HG03139 (cell line): ENCODE measurements around the gene DNAJC7.

Experiments used
- ATAC-seq: cut with Tn5 transposase; IDR thresholded peaks from one replicate; pipeline ENCODE4 v1.9.1; 2021; ENCODE audit not compliant: unreplicated experiment

The DNAJC7 gene

GRCh38 chr17:41982026-41982760 is 35.0 kb downstream of the DNAJC7 start:
- no peak for ATAC-seq

DNA sequence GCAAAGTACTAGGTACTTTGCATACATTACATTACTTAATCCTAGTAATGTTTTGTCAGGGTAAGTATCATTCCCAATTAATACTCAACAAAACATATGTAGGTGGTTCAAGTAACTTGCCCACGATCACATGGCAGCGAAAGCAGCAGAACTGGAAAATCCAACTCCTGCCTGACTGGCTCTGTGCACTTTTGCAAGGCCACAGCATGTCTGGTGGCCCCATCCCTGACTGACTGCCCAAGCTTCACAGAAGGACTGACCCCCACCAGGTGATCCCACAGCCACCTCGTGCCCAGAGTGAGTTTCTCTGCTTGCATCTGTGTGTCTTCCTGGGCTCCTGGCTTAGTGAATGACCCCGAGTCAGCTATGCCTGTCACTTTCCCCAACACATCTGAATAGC is 39.2 kb downstream of the DNAJC7 start:
- no peak for ATAC-seq

DNA sequence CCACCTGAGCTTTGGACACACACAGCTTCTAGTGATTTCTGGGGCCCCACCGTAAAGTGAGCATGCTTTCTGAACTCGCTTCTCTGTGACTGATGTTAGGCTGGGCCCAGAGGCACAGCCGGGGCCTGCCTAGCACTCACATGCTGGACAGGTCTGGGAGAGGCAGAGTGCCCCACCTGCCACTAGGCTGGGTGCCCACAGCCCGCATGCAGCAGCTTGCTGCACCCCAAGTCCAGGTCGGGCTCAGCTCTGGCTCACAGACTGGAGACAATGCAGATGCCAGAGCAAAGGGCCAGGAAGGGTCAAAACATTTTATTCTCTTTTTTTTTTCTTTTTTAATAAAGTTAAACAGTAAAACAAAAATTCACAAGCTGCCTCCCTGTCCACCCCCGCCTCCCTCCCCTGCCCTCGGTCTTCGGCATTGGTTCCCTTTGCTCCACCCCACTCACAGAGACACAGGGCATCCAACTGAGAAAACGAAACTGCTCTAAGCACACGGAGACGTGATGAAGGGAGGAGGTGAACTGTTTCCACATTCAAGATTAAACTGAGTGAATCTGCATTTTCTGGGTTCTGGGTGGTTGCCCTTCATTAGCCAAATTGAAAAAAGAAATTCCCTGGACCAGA is 41.0 kb downstream of the DNAJC7 start:
- no peak for ATAC-seq

DNA sequence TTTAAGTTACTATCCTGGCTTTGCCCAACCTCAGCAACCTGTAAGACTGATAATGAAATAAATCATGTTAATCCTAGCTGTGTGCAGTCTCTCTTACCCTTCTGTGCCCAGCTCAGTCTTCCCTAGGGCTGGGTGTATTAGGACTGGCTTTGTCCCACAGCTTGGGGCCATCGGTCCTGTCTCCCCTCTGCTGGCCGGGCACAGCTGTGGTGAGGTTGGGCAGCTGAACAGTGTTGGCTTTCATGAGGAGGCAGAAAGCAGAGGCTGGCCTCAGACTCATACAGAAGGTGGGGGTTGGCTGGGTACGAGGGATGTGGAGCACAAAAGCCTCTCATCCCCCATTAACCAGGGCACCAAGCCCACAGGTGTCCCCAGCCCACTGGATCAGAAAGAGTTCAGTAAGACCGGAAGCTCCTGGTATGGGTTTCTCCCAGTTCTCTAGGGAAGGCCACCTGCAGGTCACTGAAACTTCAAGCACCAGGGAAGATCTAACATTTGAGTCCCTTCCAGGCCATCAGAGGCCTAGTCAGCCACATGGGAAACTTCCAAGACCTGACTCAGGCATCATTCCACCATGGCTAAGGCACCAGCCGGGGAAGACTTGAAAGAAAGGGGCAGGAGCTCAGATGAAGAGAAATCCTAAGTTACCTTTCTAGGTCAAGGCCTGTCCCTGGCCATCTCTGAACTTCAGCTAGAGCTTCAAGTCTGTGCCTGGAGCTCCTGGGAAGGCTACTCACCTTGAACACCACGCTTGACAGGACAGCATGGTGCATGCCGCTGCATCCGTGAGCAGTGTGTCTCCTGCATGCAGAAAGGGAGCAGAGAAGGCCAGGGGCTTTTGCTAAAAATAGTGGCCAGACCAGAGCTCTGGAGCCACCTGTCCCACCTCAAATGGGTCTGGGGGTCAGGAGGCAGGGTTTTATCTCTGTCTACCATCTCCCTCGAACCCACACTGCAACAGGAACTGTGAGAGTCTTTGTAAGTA is 41.8 kb downstream of the DNAJC7 start:
- ATAC-seq = no peak

GRCh38 chr17:41974658-41975057 is 42.6 kb downstream of the DNAJC7 start:
- no peak for ATAC-seq

- no peak for ATAC-seq
Measured at GRCh38 chr17:41974031-41974430, 43.2 kb downstream of the DNAJC7 start.

GRCh38 chr17:41973408-41973811 is 43.8 kb downstream of the DNAJC7 start:
- ATAC-seq = no peak

DNA sequence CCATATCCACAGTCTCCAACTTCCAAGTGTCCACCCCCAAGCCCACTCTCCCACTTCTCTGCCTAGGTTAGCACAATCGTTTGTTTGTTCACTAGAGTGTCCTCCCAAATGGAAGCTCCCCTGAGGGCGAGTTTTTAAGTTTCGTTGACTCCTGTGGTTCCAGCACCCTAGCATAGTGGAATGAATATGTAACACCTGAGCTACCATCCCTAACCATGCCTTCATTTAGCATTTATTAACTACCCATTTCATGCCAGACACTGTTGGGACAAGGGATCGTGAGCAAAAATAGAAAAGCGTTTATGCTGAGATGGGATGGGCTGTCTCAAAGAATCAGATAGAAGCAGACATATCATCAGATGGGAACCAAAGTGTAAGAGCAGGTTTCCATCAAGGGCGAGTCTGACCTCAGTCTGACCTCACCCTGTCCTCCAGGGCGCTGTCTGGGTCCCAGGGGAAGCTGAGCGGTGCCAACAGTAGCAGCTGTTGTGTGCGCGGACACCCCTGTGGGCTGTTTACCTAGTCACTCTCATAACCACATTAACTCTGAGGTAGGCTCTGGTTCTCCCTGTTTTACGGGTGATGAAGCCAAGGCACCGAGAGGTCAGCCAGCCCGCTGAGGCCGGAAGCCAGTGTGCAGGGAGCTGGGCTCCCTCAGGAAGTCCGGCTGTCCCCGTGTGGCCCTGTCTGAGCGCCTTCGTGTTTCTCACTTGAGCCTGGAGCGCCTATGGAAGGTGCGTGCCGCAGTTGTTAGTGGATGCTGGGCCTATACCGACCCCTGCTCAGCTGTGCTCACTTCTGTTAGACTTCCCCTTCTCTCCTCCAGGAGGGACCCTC is 44.5 kb downstream of the DNAJC7 start:
- ATAC-seq = no peak

DNA sequence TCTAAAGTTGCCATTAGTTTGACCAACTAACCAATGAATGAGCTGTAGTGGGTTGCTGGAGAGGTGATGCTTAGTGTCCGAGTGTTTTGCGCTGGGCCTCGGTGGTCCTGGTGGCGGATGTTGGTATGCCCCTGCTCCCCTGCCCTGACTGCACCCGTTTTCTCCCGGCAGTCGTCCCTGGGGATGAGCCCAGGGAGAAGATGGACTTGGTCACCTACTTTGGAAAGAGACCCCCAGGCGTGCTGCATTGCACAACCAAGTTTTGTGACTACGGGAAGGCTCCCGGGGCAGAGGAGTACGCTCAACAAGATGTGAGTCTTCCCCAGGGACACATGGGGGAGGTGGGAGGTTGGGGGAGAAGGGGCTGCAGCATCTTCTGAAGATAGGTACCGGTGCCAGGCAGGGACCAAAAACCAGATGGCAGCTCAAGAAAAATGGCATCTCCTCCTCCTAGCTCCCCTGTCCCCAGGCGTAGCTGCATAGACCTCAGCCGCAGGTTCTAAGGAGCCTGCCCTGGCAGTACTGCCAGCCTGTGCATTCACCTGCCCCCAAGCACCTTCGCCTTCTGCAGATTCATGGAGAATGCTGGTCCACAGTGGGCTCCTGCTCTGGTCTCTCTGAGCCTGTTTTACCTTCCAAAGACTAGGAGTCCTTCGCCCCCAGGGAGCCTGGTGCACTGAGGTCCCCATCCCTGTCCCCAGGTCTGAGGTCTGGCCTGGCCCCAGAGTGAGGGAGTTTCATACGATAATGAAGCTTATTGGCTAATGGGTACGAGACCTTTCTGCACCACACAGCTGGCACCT is 45.3 kb downstream of the DNAJC7 start:
- ATAC-seq = no peak

GRCh38 chr17:41970901-41971331 is 46.3 kb downstream of the DNAJC7 start:
- no peak for ATAC-seq

DNA sequence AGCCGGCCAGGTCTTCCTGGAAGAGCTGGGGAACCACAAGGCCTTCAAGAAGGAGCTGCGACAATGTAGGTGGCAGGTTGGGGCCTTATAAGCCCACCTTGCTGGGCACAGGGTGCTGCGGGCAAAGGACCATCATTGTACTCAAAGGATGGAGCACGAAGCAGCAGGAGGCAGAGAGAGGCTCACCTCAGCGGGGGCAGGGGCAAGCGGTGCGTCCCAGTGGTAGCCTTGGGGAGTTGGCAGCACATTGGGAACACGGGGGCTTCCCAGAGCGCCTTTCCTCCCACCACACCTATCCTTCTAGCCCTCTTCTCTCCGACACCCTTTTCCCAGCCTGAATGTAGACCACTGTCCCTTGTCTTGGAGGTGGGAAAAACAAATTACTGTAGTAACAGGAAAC is 48.6 kb downstream of the DNAJC7 start:
- no peak for ATAC-seq

DNA sequence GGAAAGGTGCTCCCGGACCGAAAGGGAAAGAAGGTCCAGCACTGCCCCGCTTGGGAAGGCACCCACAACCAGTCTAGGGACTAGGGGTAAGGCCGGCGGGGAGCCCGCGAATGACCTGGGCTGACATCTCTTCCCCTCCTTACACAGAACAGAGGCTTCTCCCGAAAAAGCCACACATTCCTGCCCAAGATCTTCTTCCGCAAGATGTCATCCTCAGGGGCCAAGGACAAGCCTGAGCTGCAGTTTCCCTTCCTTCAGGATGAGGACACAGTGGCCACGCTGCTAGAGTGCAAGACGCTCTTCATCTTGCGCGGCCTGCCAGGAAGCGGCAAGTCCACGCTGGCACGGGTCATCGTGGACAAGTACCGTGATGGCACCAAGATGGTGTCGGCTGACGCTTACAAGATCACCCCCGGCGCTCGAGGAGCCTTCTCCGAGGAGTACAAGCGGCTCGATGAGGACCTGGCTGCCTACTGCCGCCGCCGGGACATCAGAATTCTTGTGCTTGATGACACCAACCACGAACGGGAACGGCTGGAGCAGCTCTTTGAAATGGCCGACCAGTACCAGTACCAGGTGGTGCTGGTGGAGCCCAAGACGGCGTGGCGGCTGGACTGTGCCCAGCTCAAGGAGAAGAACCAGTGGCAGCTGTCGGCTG is 49.2 kb downstream of the DNAJC7 start:
- ATAC-seq = no peak

DNA sequence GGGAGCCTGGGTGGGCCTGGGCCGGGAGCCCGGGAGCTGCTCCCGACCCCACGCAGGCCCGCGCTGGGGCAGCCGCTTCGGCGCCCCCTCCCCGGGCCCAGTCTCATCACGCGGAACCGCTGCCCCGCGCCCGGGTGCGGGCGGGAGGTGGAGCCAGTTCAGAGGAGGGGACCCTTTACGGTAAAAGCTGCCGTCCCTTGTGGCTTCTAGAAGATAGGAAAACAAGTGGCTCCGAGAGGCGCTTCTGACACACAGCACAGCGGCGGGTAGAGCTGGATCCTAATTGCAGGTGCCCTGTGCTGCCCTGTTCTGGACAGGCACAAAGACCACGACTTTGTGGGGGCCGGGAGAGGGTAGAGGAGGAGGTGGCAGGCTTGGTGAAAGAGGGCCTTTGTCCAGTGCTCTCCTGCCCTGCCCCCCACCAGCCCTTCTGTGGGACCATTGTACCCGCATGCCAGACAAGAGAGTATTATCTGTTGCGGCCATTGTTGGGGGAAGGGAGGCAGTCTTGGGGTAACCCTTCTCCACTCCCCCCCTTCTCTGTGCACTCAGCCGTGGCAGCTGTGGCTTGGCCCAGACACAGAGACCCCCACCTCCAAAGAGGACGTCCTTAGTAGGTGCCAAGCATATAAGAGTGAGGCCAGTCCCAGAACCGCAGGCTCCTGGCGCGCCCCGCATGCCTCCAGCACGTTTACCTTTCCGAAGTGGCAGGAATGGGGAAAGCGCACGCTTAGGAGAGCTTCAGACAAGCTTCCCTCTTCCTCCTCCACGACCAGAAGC is 49.9 kb downstream of the DNAJC7 start:
- no peak for ATAC-seq

DNA sequence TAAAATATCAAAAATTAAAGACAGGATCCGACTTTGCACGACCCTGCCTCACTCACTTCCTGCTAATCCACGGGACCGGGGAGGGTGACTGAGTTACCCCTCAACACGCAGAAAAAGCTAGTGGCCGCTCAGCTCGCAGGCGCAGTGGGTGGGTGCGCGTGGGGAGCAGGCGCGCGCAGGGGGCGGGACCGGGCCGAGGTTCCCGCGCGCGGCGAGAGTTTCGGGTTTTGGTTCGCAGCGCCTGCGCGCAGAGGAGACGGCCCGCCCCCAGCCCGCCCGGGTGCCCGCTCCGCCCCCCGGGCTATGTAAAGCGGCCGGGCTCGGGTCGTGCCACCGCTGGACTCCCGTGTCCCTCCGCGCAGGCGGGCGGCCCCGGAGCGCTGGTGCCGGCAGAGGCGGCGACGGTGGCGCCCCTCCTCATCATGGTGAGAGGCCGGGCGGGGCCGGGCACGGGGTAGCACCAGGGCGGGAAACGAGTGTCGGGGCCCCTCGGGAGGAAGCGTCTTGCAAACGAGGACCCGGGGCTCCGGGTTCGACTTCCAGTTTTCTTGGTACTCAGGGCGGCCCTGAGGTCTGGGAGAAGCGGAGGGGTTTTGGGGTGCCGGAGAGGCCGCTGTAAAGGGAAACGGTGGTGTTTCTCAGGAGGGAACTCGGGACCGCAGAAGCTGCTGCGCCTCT is 50.6 kb downstream of the DNAJC7 start, which contains the start of gene CNP:
Gene CNP, plus strand, starts transcription at position 333 of the 678 bp plus-strand sequence. Its CDS starts 90 bp downstream, at position 423.
- ATAC-seq = peak; percentile 47

DNA sequence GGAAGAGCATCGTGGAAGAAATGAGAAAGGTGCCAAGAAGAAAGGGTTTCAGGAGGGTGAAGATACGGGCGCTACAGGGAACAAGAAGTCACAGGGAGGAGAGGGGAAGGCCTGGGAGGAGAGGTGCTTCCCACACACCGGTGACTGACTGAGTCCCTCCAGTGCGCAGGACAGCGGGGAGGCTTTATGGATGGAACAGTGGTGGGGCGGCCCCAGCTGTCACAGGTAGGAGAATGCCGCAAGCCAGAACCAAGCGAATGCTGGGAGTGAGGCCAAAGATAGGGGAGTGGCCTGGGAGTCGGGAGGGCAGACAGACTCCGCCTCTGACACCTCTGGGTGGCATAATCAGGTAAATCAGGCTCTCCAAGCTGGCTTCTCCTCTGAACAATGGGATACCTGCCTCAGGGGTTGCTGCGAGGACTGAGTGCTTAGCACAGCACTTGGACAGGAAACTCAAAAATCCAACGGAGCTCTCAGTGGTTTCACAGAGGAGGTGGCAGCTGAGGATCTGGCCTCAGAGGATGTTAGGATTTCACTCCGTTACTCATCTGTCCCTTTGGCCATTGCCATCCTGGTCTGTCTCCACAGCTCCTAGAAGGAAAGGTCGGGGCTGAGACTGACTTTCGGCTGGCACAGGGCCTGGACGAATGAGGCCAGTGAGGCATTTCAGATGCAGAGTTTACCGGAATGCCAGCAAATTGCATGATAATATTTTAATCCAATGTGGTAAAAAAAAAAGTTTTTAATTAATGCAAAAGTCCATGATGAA is 51.4 kb downstream of the DNAJC7 start:
- ATAC-seq = no peak

DNA sequence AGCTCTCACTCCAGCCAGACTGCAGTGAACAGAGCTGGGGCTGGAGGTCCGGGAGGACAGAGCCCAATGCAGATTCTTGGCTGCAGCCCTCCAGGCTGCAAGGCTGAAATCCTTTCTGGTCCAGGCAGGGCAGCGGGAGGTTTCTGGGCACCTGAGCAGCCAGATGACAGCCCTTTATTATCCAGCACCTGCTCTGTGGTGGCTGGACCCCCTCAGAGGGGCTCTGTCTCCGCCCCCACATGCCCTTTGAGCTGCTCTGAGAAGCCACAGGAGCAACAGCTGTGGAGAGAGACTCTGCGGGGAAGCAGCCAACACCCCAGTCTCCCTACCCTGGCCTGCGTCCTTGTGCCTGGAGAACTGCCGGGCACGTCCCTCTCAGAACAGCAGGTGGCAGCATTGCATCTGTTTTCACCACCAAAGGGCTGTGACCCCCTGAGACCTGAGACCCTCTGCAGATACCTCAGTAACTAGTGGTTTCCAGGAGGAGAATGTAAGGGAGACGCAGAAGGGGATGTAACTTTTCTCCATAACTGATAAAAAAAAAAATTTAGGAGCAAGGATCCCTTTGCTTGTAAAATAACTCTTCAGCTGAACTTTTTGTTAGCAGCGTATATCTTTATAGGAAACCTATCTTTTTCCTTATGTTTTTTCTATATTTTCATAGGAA is 54.3 kb downstream of the DNAJC7 start:
- ATAC-seq = no peak

- no peak for ATAC-seq
Measured at GRCh38 chr17:41962111-41962510, 55.1 kb downstream of the DNAJC7 start.
